Activated T-helper 9 cell treated with anti-CD3 and anti-CD28 coated beads, Interleukin-2, amount 50 U/mL, for 16 hours (primary cell): ENCODE results near the gene ENTPD2.

Experiments used
- DNase-seq: peaks from one replicate; pipeline ENCODE4 v3.0.0-alpha.2; 2020; ENCODE audit warnings: low read depth

ENTPD2 gene

GRCh38 chr9:137079401-137079787 is 25.5 kb upstream of the ENTPD2 start:
- DNase-seq, result no peak

GRCh38 chr9:137078701-137079400 is 25.0 kb upstream of the ENTPD2 start:
- DNase-seq, result no peak

- no peak for DNase-seq
Observed at GRCh38 chr9:137077758-137078693, 24.2 kb upstream of the ENTPD2 start.

- peak; percentile 24 for DNase-seq
Observed at GRCh38 chr9:137077010-137077747, 23.3 kb upstream of the ENTPD2 start, which contains the start of gene UAP1L1. TSS of gene UAP1L1 (plus strand) at chr9:137077517. CDS start at chr9:137077533, 16 bp downstream.

- DNase-seq, result no peak
Observed at GRCh38 chr9:137076636-137077009, 22.8 kb upstream of the ENTPD2 start.

- DNase-seq, result no peak
Observed at GRCh38 chr9:137075275-137075775, 21.5 kb upstream of the ENTPD2 start.

- DNase-seq, result no peak
Observed at GRCh38 chr9:137074657-137075274, 20.9 kb upstream of the ENTPD2 start.

- no peak for DNase-seq
Observed at GRCh38 chr9:137073992-137074399, 20.1 kb upstream of the ENTPD2 start.

- DNase-seq, result no peak
Observed at GRCh38 chr9:137071282-137071681, 17.4 kb upstream of the ENTPD2 start.

- DNase-seq, result no peak
Observed at GRCh38 chr9:137070906-137071275, 17.0 kb upstream of the ENTPD2 start.

- DNase-seq, result peak; percentile 81
Observed at GRCh38 chr9:137070201-137070905, 16.5 kb upstream of the ENTPD2 start, which contains the start of gene SAPCD2. TSS of gene SAPCD2 (minus strand) at chr9:137070557. CDS start at chr9:137070460, 97 bp downstream.

GRCh38 chr9:137069508-137070091 is 15.7 kb upstream of the ENTPD2 start:
- no peak for DNase-seq

GRCh38 chr9:137068539-137069507 is 15.0 kb upstream of the ENTPD2 start:
- DNase-seq, result no peak

GRCh38 chr9:137067860-137068538 is 14.1 kb upstream of the ENTPD2 start:
- DNase-seq, result peak; percentile 73

- no peak for DNase-seq
Observed at GRCh38 chr9:137066096-137066861, 12.4 kb upstream of the ENTPD2 start.

- no peak for DNase-seq
Observed at GRCh38 chr9:137065336-137065967, 11.6 kb upstream of the ENTPD2 start.

GRCh38 chr9:137064880-137065164 is 11.0 kb upstream of the ENTPD2 start:
- DNase-seq, result no peak
